ENCODE measurements around the gene TMEM121. TPM values are rescaled to one million over a fixed set of nuclear protein-coding genes. Genes with fewer than 3 reads are reported as not detected.

Gene TMEM121
- total RNA-seq, 4 donors from 2014 or later, result 0.48 to 0.96 TPM; not detected in 2

- in situ Hi-C loops (cut with MboI; ENCODE audit: low pct_ligation_motif_present in 1 of 4, low pct_unique_long_range_greater_than_20kb in 1 of 4, low sequenced_read_pairs in 3 of 4), result no loop called here
Measured at GRCh38 chr14:105526776-105527380, 495 bp downstream of the TMEM121 start.

GRCh38 chr14:105527381-105527825 lies 1.0 kb downstream of the TMEM121 start:
- in situ Hi-C loops (cut with MboI; ENCODE audit: low pct_ligation_motif_present in 1 of 4, low pct_unique_long_range_greater_than_20kb in 1 of 4, low sequenced_read_pairs in 3 of 4) (no loop called here), intact Hi-C loops (cut with DNase I; ENCODE audit: low total_unique reads) (loop anchor here (5.0 to 10.0 kb wide), 3 partner anchors 45 to 153 kb away; no protein-coding TSS in a partner anchor)
- Histone ChIP-seq H3K27me3 (peaks cover 63% of the 10 kb centered on the region), H3K36me3 (no peaks in the 10 kb centered on the region), H3K27ac (no peak overlapping the region), H3K9me3 (no peaks in the 10 kb centered on the region), H3K4me3 (peak overlapping the region; percentile 38 to 69 (median 64)), H3K4me1 (peaks cover 13 to 39% (median 34%) of the 10 kb centered on the region in 4 donors)
- TF ChIP-seq POLR2AphosphoS5 (IDR thresholded peaks at IDR 0.05) (no peak), POLR2A (IDR thresholded peaks at IDR 0.05) (no peak), EP300 (IDR thresholded peaks at IDR 0.05; ENCODE audit: low read depth) (no peak)
- TF ChIP-seq, protein P1, sequence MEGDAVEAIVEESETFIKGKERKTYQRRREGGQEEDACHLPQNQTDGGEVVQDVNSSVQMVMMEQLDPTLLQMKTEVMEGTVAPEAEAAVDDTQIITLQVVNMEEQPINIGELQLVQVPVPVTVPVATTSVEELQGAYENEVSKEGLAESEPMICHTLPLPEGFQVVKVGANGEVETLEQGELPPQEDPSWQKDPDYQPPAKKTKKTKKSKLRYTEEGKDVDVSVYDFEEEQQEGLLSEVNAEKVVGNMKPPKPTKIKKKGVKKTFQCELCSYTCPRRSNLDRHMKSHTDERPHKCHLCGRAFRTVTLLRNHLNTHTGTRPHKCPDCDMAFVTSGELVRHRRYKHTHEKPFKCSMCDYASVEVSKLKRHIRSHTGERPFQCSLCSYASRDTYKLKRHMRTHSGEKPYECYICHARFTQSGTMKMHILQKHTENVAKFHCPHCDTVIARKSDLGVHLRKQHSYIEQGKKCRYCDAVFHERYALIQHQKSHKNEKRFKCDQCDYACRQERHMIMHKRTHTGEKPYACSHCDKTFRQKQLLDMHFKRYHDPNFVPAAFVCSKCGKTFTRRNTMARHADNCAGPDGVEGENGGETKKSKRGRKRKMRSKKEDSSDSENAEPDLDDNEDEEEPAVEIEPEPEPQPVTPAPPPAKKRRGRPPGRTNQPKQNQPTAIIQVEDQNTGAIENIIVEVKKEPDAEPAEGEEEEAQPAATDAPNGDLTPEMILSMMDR (IDR thresholded peaks at IDR 0.05), result no peak
- DNase-seq, result no peak
- WGBS, 2 donors (ENCODE audit: low coverage in 1 of 2), result 44% methylated on average over 23 of the region's 23 CpGs; no CpG with 5 or more reads in 1 of the 2 donors

More at GRCh38 chr14:105526776-105527380, 495 bp downstream of the TMEM121 start:
- Histone ChIP-seq H3K4me1 (peaks cover 13 to 39% (median 34%) of the 10 kb centered on the region in 4 donors), H3K27me3 (peaks cover 68% of the 10 kb centered on the region), H3K27ac (peak overlapping the region in 1 of 4 donors; percentile 10), H3K36me3 (no peaks in the 10 kb centered on the region), H3K4me3 (peak overlapping the region; percentile 38 to 69 (median 64)), H3K9me3 (no peaks in the 10 kb centered on the region)
- intact Hi-C loops (cut with DNase I; ENCODE audit: low total_unique reads), result loop anchor here (5.0 to 10.0 kb wide), 3 partner anchors 45 to 152 kb away; no protein-coding TSS in a partner anchor
- no peak for DNase-seq
- TF ChIP-seq, protein P1 (IDR thresholded peaks at IDR 0.05), result no peak
- TF ChIP-seq EP300 (IDR thresholded peaks at IDR 0.05; ENCODE audit: low read depth), result no peak
- no peak for TF ChIP-seq POLR2A (IDR thresholded peaks at IDR 0.05)
- TF ChIP-seq POLR2AphosphoS5 (IDR thresholded peaks at IDR 0.05), result no peak
- WGBS, 2 donors (ENCODE audit: low coverage in 1 of 2), result 3% methylated on average over 36 of the region's 48 CpGs; no CpG with 5 or more reads in 1 of the 2 donors

- Histone ChIP-seq H3K36me3 (no peaks in the 10 kb centered on the region), H3K4me3 (peak overlapping the region; percentile 39 to 86 (median 64)), H3K4me1 (peaks cover 13 to 39% (median 34%) of the 10 kb centered on the region in 4 donors), H3K9me3 (no peaks in the 10 kb centered on the region), H3K27me3 (peaks cover 57% of the 10 kb centered on the region), H3K27ac (peak overlapping the region; percentile 48 to 70 (median 57))
- 6% methylated on average over 47 of the region's 67 CpGs; no CpG with 5 or more reads in 1 of the 2 donors for WGBS, 2 donors (ENCODE audit: low coverage in 1 of 2)
- in situ Hi-C loops (cut with MboI; ENCODE audit: low pct_ligation_motif_present in 1 of 4, low pct_unique_long_range_greater_than_20kb in 1 of 4, low sequenced_read_pairs in 3 of 4) (no loop called here), intact Hi-C loops (cut with DNase I; ENCODE audit: low total_unique reads) (loop anchor here (5.0 to 10.0 kb wide), 3 partner anchors 46 to 153 kb away; no protein-coding TSS in a partner anchor)
- DNase-seq, result peak; percentile 81
- TF ChIP-seq POLR2AphosphoS5 (IDR thresholded peaks at IDR 0.05) (peak in 1 of 3 donors; percentile 60), POLR2A (IDR thresholded peaks at IDR 0.05) (no peak)
- TF ChIP-seq, protein P1 (IDR thresholded peaks at IDR 0.05), result peak; percentile 60 to 92 (median 83)
Measured at GRCh38 chr14:105527826-105528585, 1.6 kb downstream of the TMEM121 start.
